CD4-positive, alpha-beta T cell treated with Interleukin-10 for 1 hour (primary cell): ENCODE data around the gene VAMP8.
A peak's percentile ranks its signal among the peaks of the same experiment; 100 is the strongest.
"Not testable (repeated sequence)": the region's sequence is repeated elsewhere in the genome, so short reads cannot be mapped to it uniquely, and the experiment has no call there.

Source experiments
- DNase-seq: peaks from one replicate; pipeline ENCODE4 v3.0.0-alpha.2; 2020

VAMP8 gene

DNA sequence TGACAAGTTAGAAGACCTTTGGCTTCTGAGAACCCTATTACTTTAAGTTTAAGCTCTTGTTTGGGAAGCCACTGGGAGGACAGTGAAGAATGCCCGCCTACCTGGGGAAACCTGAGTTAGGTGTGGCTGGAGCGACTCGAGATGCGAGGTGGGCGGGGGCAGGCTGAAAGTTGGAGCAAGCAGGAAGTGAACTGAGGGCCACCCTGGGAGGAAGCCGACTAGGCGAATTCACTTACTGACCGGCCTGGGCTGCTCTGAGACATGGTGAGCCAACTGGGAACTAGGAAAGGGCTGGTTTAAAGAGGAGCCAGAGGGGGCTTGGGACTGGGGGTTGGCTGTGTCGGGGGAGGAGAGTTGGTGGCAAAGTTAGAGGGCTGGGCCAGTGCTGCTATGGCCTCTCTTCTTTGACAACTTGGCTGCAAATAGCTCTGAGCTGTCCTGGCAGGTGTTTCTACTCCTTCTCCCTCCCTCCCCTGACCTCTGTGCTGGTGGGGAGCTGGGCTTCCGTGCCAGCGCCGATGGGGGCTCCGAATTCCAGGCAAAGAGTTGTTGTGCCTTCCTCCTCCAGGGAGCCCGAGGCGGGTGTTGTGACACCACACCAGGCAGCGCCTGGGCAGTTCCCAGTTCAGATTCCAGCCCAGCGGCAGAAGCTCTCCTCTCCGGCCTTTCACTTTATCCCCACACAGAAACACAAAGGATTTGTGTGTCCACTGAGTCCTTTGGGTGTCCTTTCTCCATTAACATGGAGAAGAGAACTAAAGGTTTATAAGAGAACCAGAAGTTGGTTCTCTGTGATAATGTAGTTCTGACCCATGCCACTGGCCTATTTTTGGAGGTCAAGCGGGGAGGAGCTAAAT, at the start of gene VAMP8:
Gene VAMP8, plus strand, starts transcription at position 201 of the 857 bp plus-strand sequence. Its CDS starts 61 bp downstream, at position 262.
- peak; percentile 65 for DNase-seq

- no peak for DNase-seq
Observed at GRCh38 chr2:85527787-85528186, 49.6 kb upstream of the VAMP8 start.

- DNase-seq = no peak
Observed at GRCh38 chr2:85528355-85528754, 49.0 kb upstream of the VAMP8 start.

- DNase-seq = no peak
Observed at GRCh38 chr2:85529809-85530208, 47.6 kb upstream of the VAMP8 start.

DNA sequence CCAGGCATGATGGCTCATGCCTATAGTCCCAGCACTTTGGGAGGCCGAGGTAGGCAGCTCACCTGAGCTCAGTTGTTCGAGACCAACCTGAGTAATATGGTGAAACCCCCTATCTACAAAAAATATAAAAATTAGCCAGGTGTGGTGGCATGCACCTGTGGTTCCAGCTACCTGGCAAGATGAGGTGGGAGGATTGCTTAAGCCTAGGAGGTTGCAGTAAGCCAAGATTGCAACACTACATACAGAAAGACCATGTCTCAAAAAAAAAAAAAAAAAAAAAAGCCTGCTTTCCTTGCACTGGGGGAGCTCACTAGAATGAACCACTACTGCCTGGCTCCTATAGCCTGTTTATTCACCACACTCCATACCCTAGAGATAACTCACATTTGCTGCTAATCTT, 45.8 kb upstream of the VAMP8 start:
- no peak for DNase-seq

GRCh38 chr2:85534099-85534498, 43.3 kb upstream of the VAMP8 start:
- DNase-seq = no peak

DNA sequence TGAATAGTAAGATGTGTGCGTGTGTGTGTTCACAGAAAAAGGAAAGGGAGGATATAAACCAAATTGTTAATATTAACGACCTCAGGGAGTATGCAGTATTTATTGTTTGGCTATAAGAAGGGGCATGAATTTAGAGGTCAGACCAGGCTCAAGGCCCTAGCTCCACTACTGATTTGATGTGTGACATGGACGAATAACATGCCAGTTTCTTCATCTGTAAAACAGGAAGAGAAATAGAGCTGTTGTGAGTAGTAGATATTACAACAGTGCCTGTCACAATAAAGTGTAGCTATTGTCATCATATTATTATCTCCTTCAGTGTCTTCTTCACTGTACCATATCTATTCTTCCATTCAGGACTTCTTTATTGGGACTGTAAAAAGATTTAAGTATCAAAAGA, 42.5 kb upstream of the VAMP8 start:
- DNase-seq = no peak

GRCh38 chr2:85536479-85536878, 40.9 kb upstream of the VAMP8 start:
- no peak for DNase-seq

- peak; percentile 25 for DNase-seq
Observed at GRCh38 chr2:85537600-85538506, 39.5 kb upstream of the VAMP8 start.

GRCh38 chr2:85538507-85539360, 38.7 kb upstream of the VAMP8 start, which contains the start of gene MAT2A:
Gene MAT2A, plus strand, starts transcription at chr2:85539168. Its CDS starts 120 bp downstream, at chr2:85539288.
- peak; percentile 91 for DNase-seq

- peak; percentile 79 for DNase-seq
Observed at GRCh38 chr2:85539361-85540132, 37.8 kb upstream of the VAMP8 start.

DNA sequence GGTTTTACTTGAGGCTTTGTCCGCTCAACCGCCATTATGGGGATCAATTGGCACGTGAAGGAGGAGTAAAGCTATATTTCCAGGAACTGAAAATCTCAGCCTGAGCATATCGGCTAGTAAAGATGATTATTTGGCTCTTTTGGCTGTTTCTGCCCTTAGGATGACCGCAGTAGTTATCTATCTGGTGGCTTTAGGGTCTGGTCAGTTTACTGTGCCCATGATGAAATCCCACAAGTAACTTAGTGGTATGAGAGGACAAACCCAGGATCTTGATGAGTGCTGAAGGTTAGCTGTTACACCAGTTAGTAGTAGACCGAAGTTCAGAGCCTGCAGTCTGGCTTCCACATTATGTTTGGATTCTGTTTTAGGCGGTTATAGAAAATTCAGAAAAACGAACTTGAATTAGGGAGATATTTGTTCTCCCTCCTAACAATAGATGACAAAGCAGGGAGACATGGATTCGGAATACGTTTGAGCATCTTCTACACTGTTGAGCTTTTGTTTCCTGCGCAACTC, 37.2 kb upstream of the VAMP8 start:
- no peak for DNase-seq

DNA sequence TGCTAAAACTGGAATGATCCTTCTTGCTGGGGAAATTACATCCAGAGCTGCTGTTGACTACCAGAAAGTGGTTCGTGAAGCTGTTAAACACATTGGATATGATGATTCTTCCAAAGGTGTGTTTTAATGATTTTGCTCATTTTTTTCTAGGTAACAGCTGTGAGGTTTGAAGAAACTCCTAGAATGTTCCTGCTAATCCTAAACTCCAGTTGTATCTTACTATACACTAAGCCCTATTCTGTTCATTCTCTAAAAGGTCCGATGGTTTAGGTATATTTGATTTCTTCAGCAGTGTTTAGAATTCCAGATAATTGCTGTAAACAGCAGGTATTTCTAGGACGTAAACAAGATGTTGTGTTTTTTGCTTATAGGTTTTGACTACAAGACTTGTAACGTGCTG, 36.1 kb upstream of the VAMP8 start:
- DNase-seq = no peak

- DNase-seq = no peak
Observed at GRCh38 chr2:85541753-85542457, 35.5 kb upstream of the VAMP8 start.

- no peak for DNase-seq
Observed at GRCh38 chr2:85542777-85543176, 34.6 kb upstream of the VAMP8 start.

DNA sequence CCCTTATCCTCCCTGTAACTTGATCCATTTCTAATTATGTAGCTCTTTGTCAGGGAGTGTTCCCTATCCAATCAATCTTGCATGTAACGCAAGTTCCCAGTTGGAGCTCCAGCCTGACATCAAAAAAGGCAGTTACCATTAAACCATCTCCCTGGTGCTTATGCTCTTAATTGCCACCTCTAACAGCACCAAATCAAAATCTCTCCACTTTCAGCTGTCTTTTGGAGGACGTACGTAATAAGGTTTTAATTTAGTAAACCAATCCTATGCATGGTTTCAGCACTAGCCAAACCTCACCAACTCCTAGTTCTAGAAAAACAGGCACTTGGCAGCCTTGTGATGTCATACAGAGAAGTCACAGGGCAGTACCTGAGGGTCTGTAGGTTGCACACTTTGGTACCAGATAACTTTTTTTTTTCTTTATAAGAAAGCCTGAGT, 33.1 kb upstream of the VAMP8 start:
- DNase-seq = not testable (repeated sequence)

DNA sequence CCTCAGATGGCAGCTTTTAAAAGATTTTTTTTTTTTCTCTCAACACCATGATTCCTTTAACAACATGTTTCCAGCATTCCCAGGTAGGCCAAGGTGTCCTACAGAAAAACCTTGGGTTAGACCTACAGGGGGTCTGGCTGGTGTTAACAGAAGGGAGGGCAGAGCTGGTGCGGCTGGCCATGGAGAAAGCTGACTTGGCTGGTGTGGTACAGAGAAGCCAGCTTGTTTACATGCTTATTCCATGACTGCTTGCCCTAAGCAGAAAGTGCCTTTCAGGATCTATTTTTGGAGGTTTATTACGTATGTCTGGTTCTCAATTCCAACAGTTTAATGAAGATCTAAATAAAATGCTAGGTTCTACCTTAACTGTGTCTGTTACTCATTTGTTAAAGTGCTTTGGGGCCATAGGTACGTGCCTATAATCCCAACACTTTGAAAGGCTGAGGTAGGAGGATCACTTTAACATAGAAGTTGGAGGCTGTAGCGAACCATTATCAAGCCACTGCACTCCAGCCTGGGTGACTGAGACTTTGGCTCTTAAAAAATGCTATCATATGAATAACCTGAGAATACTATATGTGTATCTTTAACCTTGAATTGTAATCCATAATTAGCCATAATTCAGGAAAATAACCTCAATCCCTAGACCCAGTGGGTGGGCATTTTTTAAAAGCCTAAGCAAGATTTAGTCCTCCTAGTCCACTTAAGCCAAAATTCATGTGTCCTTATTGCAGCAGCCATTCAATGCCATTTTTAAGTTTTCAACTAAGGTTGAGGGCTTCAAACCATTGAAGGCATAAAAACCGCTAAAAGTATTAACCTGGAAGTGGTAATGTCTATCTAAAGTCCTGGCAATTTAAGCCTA, 32.2 kb upstream of the VAMP8 start:
- not testable (repeated sequence) for DNase-seq

DNA sequence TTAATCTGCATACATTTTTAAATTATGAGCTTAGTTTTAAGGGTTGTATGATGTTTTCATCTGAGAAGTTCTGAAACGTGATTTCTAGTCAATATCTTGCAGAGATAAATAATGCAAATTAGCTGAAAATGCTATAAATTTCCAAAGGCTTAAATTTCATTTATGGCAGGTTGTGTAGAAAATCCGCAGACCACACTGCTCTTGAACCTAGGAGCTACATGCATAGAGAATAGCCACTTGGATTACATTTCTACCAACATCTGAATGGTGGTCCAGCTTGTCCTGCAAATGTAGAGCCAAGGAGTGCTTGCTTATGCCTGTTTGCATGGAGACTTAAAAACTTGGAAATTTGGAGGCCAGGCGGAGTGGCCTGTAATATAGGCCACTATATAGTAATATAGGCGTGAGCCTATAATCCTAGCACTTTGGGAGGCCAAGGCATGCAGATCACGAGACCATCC, 31.6 kb upstream of the VAMP8 start:
- DNase-seq = no peak

- no peak for DNase-seq
Observed at GRCh38 chr2:85547089-85547858, 30.1 kb upstream of the VAMP8 start.
